ENCODE results near the gene ICE1. TPM values are rescaled to one million over a fixed set of nuclear protein-coding genes. Genes with fewer than 3 reads are reported as not detected.
A peak's percentile ranks its signal among the peaks of the same experiment; 100 is the strongest.

The ICE1 gene
- total RNA-seq, 1 experiment from 2014 or later = 48.9 TPM

- TF ChIP-seq CDX4 (CRISPR knock-in tag; IDR thresholded peaks at IDR 0.05; ENCODE audit: borderline replicate concordance) (no peak), SOX15 (CRISPR knock-in tag; IDR thresholded peaks at IDR 0.05) (no peak), GABPB1 (CRISPR knock-in tag; IDR thresholded peaks at IDR 0.05) (peak; percentile 32), JAZF1 (CRISPR knock-in tag; IDR thresholded peaks at IDR 0.05) (no peak), IRF1 (CRISPR knock-in tag; IDR thresholded peaks at IDR 0.05) (no peak), FOXP4 (CRISPR knock-in tag; IDR thresholded peaks at IDR 0.05) (0 out of 2 replicates have a peak, but pooled peaks have one; percentile 41), MLX (CRISPR knock-in tag; IDR thresholded peaks at IDR 0.05) (no peak), AR (CRISPR knock-in tag; IDR thresholded peaks at IDR 0.05) (no peak), OVOL2 (CRISPR knock-in tag; IDR thresholded peaks at IDR 0.05; ENCODE audit: borderline replicate concordance) (no peak), TP53 (CRISPR knock-in tag; IDR thresholded peaks at IDR 0.05) (no peak), MYBL2 (CRISPR knock-in tag; IDR thresholded peaks at IDR 0.05) (no peak; the same call in 1 of the 2 replicates), EMX1 (CRISPR knock-in tag; IDR thresholded peaks at IDR 0.05) (no peak), ATF1 (CRISPR knock-in tag; IDR thresholded peaks at IDR 0.05) (no peak), FOXP1 (CRISPR knock-in tag; IDR thresholded peaks at IDR 0.05; ENCODE audit: borderline replicate concordance) (peak; percentile 39; the same call in 1 of the 2 replicates), FOXK1 (CRISPR knock-in tag; IDR thresholded peaks at IDR 0.05) (peak; percentile 77; the same call in 1 of the 2 replicates), CREB1 (CRISPR knock-in tag; IDR thresholded peaks at IDR 0.05) (peak; percentile 61; the same call in 1 of the 2 replicates), ETV6 (CRISPR knock-in tag; IDR thresholded peaks at IDR 0.05) (peak; percentile 61; the same call in 1 of the 2 replicates), ZNF232 (CRISPR knock-in tag; IDR thresholded peaks at IDR 0.05) (no peak), IRF2 (CRISPR knock-in tag; IDR thresholded peaks at IDR 0.05; ENCODE audit: borderline replicate concordance, low read depth) (no peak), FOXJ3 (CRISPR knock-in tag; IDR thresholded peaks at IDR 0.05; ENCODE audit: borderline replicate concordance) (no peak), HMGA2 (CRISPR knock-in tag; IDR thresholded peaks at IDR 0.05) (no peak), TEAD4 (CRISPR knock-in tag; IDR thresholded peaks at IDR 0.05) (no peak), PREB (CRISPR knock-in tag; IDR thresholded peaks at IDR 0.05; ENCODE audit: borderline replicate concordance) (no peak)
Observed at GRCh38 chr5:5421961-5422818, at the start of gene ICE1 (continued).

Data from WTC11 (cell line).